GM10266 (cell line): Measurements from ENCODE around the gene VSTM2L.

ENCODE experiments used
- DNase-seq: peaks from one replicate; pipeline ENCODE4 v3.0.0; 2012; ENCODE audit errors: extremely low spot score
- CTCF ChIP-seq: IDR thresholded peaks from 2 replicates; pipeline ENCODE4 v1.5.1; 2012; ENCODE audit warnings: mild to moderate bottlenecking, low read depth; ENCODE audit not compliant: control insufficient read depth, insufficient read depth; ENCODE audit errors: missing control alignments

VSTM2L gene

GRCh38 chr20:37896932-37897548 is 5.9 kb upstream of the VSTM2L start:
- TF ChIP-seq CTCF = no peak
- DNase-seq = no peak

- no peak for DNase-seq
These were observed 4.5 kb upstream of the VSTM2L start for GRCh38 chr20:37898233-37899104.

GRCh38 chr20:37899105-37900045 is 3.6 kb upstream of the VSTM2L start:
- TF ChIP-seq CTCF = no peak
- DNase-seq = no peak

More at GRCh38 chr20:37898233-37899104, 4.5 kb upstream of the VSTM2L start:
- TF ChIP-seq CTCF = no peak

- DNase-seq = no peak
- TF ChIP-seq CTCF = no peak
These were observed 1.7 kb upstream of the VSTM2L start for GRCh38 chr20:37901240-37901639.

- TF ChIP-seq CTCF = peak; percentile 81
- peak; percentile 88 for DNase-seq
These were observed 1.0 kb upstream of the VSTM2L start for GRCh38 chr20:37901654-37902503.

- DNase-seq = peak; percentile 53
- TF ChIP-seq CTCF = peak; percentile 48
These were observed 535 bp downstream of the VSTM2L start for GRCh38 chr20:37903317-37904007.
